HepG2 (cell line): ENCODE measurements around the gene TBC1D10B.

Source experiments
- GMEB1 ChIP-seq: sonication (generic); formaldehyde crosslinking; IDR thresholded peaks from 2 replicates; pipeline ENCODE4 v1.5.1; 2020; ENCODE audit warnings: missing genetic modification reagents, mild to moderate bottlenecking, borderline replicate concordance
- KAT8 ChIP-seq: IDR thresholded peaks from 2 replicates; pipeline ENCODE4 v1.6.1; 2016; ENCODE audit warnings: missing genetic modification reagents, missing compliant biosample characterization
- ZNF274 ChIP-seq: sonication (generic); formaldehyde crosslinking; IDR thresholded peaks from 2 replicates; pipeline ENCODE4 v1.5.1; 2020; ENCODE audit warnings: mild to moderate bottlenecking, missing genetic modification reagents

DNA sequence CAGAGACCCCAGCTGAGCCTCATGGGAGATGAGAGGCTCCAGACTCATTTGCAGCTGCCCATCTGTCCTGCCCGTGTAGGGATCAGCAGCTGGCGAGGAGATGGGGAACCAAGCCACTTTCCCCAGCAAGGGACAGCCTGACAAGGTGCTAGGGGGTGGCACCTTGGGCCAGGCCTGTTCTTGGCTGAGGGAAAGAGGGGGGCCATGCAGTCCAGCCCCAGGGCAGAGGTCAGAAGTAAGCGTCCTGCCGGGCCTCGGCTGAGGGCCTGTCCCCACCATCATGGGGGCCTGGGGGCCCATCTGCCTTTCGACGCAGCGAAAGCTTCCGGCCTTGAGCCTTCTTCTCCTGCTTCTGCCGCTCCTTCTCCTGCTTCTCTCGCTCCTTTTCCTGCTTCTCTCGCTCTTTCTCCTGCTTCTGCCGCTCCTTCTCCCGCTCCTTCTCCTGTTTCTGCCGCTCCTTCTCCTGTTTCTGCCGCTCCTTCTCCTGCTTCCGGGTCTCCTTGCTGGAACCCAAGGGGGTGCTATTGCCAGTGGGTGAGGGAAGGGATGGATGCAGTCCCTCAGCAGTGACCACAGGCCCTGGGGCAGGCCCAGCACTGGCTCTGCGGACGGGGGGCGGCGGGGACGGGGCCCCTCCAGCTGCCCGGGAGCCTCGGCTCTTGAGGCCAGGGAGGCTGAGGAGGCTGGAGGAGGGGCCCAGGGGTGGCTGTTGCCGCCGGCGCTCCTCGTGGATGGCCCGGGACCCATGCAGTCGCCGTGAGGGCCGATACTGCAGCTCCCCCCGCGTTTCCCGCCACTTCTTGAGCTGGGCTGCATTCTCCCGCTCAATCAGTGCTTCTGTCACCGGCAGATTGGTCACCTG lies 12.3 kb downstream of the TBC1D10B start:
- no peak for TF ChIP-seq KAT8
- no peak for TF ChIP-seq ZNF274 (CRISPR knock-in tag)
- no peak for TF ChIP-seq GMEB1
